GM21360 (cell line): ENCODE measurements around the gene NCCRP1.

ENCODE experiments used
- ATAC-seq: cut with Tn5 transposase; IDR thresholded peaks from one replicate; pipeline ENCODE4 v1.9.1; 2021; ENCODE audit warnings: mild to moderate bottlenecking, moderate library complexity; ENCODE audit not compliant: unreplicated experiment

Gene NCCRP1

GRCh38 chr19:39178296-39179006 is 18.3 kb upstream of the NCCRP1 start:
- no peak for ATAC-seq

DNA sequence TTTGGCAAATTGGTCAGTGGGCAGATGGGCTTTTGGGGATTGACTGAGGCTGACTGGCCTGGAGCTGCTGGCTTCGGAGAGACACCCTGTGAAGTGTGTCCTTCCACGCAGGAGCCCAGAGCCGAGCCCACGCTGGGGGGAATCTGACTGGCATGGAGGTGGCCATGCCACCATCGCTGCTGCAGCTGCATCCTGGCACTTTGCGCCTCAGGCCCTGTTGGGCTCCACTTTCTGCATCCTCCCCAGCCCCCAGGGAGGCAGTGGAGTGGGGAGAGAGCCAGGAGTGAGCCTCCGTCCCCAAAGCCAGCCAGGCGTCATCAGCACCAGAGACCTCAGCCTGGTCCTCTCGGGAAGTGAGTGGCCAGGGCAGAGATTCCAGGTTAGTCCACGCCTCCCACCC is 17.0 kb upstream of the NCCRP1 start:
- ATAC-seq = no peak

DNA sequence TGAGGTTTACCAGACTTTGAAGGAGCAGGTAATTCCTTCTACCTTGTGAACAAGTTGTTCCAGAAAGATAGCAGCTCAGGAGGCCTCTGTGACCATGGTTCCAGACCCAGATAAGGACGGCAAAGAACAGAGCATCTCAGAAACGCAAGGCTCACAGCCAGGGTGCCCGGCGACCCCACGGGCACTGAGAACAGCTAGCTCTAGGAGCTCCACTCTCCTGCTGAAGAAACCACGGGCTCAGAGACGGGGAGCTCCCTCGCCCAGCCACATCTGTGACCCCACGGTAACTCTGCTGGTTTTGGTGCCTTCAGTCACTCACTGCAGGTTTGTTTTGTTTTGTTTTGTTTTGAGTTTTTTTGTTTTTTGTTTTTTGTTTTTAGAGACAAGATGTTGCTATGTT is 16.0 kb upstream of the NCCRP1 start:
- no peak for ATAC-seq

GRCh38 chr19:39181500-39182173 is 15.1 kb upstream of the NCCRP1 start:
- ATAC-seq = no peak

- ATAC-seq = no peak
Measured at GRCh38 chr19:39182174-39182505, 14.6 kb upstream of the NCCRP1 start.

DNA sequence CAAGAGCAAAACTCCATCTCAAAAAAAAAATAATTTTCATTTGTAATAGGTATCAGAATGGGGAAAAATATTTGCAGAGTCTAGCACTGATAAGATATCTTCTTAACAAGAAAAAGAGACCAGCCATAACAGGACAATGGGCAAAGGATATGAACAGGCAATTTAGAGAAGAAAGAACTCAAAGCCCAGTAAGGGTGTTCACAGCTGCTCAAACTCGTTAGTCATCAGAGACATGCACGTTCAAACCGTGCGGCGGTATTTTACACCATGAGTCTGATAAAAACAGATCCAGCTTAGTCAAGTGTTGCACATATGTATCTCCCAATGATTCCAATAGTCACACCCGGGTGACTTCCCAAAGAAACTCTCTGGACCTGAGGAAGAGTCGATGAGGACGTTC is 13.7 kb upstream of the NCCRP1 start:
- ATAC-seq = no peak

DNA sequence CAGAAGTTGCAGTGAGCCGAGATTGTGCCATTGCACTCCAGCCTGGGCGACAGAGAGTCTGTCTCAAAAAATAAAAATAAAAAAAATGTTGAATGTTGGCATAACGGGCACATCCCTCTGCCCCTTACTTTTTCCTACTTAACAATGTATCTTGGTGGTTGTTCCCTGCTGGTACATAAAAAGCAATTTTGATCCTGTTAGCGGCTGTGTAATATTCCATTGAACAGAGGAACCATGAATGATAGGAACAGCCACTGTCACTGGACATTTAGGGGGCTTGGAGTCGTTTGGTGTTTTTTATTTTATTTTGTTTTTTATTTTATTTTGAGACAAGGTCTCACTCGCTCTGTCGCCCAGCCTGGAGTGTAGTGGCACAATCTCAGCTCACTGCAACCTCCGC is 10.4 kb upstream of the NCCRP1 start:
- ATAC-seq = no peak

DNA sequence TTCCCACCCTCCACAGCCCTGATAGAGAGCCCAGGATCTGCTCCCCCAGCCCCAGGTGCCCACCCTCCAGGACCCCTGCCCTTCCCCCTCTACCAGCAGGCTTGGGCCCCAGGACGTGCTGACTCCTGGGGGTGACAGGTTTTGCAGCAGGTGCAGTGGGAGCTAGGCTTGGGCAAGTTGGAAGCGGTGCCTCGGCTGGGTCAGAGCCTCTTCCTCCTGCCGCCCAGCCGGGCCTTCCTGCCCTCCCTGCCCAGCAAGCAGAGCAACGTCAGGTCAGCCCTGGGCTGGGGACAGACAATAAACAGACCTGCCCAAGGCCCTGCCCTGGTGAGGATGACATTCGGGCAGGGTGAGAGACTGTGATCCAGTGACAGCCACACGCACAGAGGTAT is 9.2 kb upstream of the NCCRP1 start:
- no peak for ATAC-seq

DNA sequence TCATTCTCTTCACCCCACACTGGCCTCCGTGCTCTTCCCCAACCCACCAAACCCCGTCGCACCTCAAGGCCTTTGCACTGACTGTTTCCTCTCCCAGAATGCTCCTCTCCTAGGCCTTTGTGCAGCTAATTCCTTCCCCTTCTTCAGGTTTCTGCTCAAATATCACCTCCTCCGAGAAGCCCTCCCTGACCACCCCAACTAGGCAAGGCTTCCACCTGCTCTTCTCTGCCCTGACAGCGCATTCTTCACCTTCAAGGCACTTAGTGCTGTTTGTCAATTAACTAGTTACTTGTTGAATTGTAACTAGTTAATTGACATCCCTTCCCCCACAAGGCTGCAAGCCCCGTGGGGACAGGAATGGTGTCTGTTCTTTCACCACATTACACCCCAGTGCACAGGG is 7.8 kb upstream of the NCCRP1 start:
- no peak for ATAC-seq

- ATAC-seq = no peak
Measured at GRCh38 chr19:39190768-39191167, 6.0 kb upstream of the NCCRP1 start.

GRCh38 chr19:39192846-39193245 is 3.9 kb upstream of the NCCRP1 start:
- ATAC-seq = no peak

GRCh38 chr19:39193803-39194202 is 3.0 kb upstream of the NCCRP1 start:
- no peak for ATAC-seq

GRCh38 chr19:39194832-39195542 is 1.8 kb upstream of the NCCRP1 start:
- ATAC-seq = no peak

GRCh38 chr19:39195755-39196154 is 1.0 kb upstream of the NCCRP1 start:
- no peak for ATAC-seq

DNA sequence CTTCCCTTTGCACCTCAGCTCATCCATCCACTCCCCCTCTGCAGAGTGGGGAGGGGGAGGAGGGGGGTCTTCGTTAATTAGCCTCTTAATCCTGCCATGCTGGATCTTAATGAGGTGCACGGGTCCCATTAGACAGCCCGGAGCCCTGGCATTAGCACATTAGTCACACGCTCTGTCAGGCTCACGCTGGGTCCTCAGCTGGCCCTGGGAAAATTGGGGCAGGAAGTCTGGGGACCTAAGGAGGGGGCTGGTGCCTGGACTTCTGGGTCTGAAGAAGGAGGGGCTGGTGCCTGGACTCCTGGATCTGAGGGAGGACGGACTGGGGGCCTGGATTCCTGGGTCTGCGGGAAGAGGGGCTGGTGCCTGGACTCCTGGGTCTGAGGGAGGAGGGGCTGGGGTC is 444 bp upstream of the NCCRP1 start:
- ATAC-seq = no peak

DNA sequence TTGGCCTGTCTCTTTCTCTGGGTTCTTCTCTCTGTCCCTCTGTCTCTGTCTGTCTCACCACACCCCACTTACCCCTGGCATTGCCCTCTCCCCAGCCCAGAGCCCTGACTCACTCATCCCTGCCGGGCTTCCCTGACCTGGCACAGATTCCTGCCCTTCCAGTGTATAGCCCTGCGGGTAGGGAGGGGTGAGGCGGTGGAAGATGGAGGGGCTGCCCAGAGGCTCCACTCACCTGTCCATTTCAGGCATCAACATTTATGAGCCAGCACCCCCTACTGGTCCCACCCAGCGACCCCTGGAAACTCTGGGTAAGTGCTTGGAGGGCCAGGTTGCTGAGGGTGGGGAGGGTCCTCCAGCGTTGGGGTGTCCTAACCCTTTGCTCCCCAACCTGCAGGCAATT is 1.0 kb downstream of the NCCRP1 start:
- ATAC-seq = no peak

- no peak for ATAC-seq
Measured at GRCh38 chr19:39199025-39199424, 2.3 kb downstream of the NCCRP1 start.

- no peak for ATAC-seq
Measured at GRCh38 chr19:39200066-39200802, 3.5 kb downstream of the NCCRP1 start.

DNA sequence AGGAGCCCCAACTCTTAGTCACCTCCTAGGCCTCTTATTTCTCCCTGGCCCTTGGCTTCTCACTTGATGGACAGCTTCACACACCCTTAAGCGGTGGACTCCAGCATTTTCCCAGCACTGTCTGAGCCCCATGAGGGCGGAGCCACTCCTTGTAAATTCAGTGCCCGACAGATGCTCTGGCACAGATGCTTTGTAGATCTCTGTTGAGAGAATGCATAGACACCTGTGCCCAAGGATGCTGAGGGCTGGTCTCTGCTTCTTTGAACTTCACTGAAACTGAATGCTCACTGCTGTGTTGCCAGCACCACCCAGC is 4.0 kb downstream of the NCCRP1 start:
- no peak for ATAC-seq

GRCh38 chr19:39202998-39203355 is 6.2 kb downstream of the NCCRP1 start:
- no peak for ATAC-seq

DNA sequence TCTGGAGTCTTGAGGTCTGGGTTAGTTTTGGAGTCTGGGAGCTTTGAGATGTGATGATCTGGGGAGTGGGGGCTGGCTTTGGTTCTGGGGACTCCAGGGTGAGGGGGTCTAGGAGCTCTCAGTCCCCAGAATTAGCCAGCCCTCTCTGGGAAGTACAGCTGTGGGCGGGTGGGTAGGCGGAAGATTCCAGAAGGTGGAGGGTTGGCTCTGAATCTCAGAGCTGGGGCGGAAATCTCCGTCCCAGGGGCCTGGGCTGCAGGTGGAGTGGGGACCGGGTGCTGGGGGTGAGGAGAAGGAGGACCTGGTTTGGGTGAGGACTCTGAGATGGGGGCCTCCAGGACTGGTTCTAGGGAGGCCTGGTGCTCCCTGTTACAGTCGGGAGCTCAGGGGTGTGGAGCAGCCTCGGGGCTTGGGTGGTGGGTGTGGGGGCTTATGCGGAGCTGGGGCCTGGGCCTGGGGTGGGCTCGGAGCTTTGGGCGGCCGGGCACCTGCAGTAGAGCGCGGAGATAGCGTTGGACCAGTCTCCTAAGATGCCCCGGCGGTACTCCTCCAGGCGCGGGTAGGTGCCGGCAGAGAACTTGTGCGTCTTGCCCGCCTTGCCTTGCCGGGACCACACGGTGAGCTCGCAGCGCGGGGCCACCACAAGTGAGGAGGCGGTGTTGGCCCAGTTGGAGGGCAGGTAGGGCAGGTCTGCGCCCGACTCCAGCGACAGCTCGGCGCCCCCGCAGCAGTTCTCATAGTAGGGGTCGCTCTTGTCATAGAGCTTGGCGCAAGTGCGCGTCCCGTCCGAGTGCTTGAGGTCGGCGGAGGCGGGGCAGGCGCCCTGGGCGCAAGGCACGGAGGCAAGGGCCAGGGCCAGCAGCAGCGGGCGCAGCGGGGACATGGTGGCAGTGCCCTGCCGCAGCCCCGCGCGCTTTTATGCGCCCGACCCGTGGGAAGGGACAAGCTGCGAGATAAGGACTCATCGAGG is 6.9 kb downstream of the NCCRP1 start, which contains the start of gene SYCN:
TSS of gene SYCN (minus strand) at position 892 of the 970 bp plus-strand sequence. CDS start at position 883, 9 bp downstream.
- no peak for ATAC-seq
